Measurements from ENCODE around the gene GFOD1. TPM values are rescaled to one million over a fixed set of nuclear protein-coding genes. Genes with fewer than 3 reads are reported as not detected.
A peak's percentile ranks its signal among the peaks of the same experiment; 100 is the strongest.

GFOD1 gene
- polyA plus RNA-seq, 2 of the 4 experiments (the other 2 are of a cell fraction) = 2.7 to 3.5 TPM

DNA sequence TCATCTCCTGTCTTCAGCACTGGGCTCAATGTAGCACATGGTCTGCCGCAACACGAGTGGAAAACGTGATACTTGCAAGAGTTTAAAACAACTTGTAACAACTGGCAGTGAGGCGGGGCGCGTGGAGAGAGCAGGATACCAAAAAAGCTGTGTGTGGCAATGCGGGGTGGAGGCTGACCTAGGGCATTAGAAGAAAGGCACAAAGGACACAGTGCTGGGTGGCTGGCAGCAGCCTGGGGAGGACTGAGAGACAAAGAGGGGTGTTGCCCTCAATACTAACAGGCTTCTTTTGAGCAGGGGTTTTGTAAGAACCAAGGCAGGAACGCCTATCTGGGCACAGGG lies 1.5 kb upstream of the GFOD1 start:
- TF ChIP-seq PBX3 (IDR thresholded peaks at IDR 0.05) (no peak), MYC (IDR thresholded peaks at IDR 0.05; ENCODE audit: borderline replicate concordance, low read length) (no peak), EP300 (IDR thresholded peaks at IDR 0.05) (no peak), FOXS1 (CRISPR knock-in tag; IDR thresholded peaks at IDR 0.05) (no peak), ZFP36 (IDR thresholded peaks at IDR 0.05; ENCODE audit: borderline replicate concordance, partially characterized antibody) (no peak), BHLHE40 (IDR thresholded peaks at IDR 0.05; ENCODE audit: low read depth, low read length) (no peak), SREBF2 (IDR thresholded peaks at IDR 0.05) (no peak), ZSCAN20 (CRISPR knock-in tag; IDR thresholded peaks at IDR 0.05) (no peak), CBX8 (IDR thresholded peaks at IDR 0.05) (no peak), BCL3 (IDR thresholded peaks at IDR 0.05) (no peak), NFE2L2 (conservative IDR thresholded peaks at IDR 0.05; ENCODE audit: low read length) (no peak), CEBPB (IDR thresholded peaks at IDR 0.05) (no peak)
- Histone ChIP-seq H3K4me2 (no peak overlapping the region), H3K4me1 (peaks cover 17% of the 10 kb centered on the region; the same call in 2 of the 3 replicates), H3K27ac (no peak overlapping the region), H3K9me3 (no peaks in the 10 kb centered on the region), H3K4me3 (no peak overlapping the region)
- whole genome bisulfite sequencing (ENCODE audit: missing lambda C conversion rate) = 88% methylated on average over 8 of the region's 8 CpGs
- ATAC-seq = no peak
- no peak for DNase-seq (ENCODE audit: low read depth in 1 of 2, low spot score in 1 of 2)
- ChIA-PET POLR2A (no interaction called here), CTCF (interaction anchor here (1.9 kb wide), 1 partner anchor 49 kb away, joined by 4 read pairs; no protein-coding TSS in a partner anchor)
- FAIRE-seq = no peak

GRCh38 chr6:13488015-13488895 lies 855 bp upstream of the GFOD1 start:
- peak overlapping the region; percentile 70 to 79 for H3K27ac ChIP-seq
- FAIRE-seq (no peak), ATAC-seq (no peak; a peak in 1 of 6 replicates), DNase-seq (ENCODE audit: low read depth in 1 of 2, low spot score in 1 of 2) (no peak)
- 70% methylated on average over 39 of the region's 57 CpGs for WGBS (ENCODE audit: missing lambda C conversion rate)
- peak overlapping the region; percentile 88 for H3K4me2 ChIP-seq
- ChIA-PET POLR2A (interaction anchor here (1.3 to 3.8 kb wide), 4 partner anchors 8 to 160 kb away, joined by 3 to 25 read pairs (median 7); partner anchors contain the start of genes SIRT5 and TBC1D7), CTCF (interaction anchor here (1.9 kb wide), 2 partner anchors 50 to 87 kb away, joined by 4 to 5 read pairs; no protein-coding TSS in a partner anchor)
- peaks cover 17% of the 10 kb centered on the region; the same call in 2 of the 3 replicates for H3K4me1 ChIP-seq
- peak overlapping the region; percentile 69 for H3K4me3 ChIP-seq
- no peak for TF ChIP-seq CHD4 (IDR thresholded peaks at IDR 0.05; ENCODE audit: borderline replicate concordance)
- TF ChIP-seq HOXB13 (CRISPR knock-in tag; IDR thresholded peaks at IDR 0.05; ENCODE audit: low read depth) = no peak
- H3K9me3 ChIP-seq = no peaks in the 10 kb centered on the region

DNA sequence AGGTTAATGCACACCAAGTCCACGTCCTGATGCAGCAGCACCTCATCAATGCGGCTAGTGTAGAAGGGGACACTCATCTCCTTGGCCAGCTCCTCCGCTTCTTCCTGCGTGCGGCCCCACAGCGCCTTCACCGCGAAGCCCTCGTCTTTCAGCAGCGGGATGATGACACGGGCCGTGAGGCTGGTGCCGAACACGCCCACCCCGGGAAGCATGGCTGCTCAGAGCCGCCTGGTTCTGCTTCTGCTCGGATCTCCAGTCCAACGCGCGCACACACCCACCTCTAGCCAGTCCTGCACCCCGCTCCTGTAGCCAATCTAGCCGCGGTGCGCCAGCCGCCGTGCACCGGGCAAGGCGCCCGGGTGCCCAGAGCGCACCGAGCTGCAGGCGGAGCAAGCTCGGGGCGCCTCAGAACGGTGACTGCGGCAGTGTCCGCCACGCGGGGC lies 700 bp downstream of the GFOD1 start:
- ChIA-PET POLR2A (interaction anchor here (0.7 to 3.8 kb wide), 10 partner anchors 12 to 158 kb away, joined by 3 to 25 read pairs (median 4); partner anchors contain the start of genes NOL7, SIRT5 and TBC1D7), CTCF (interaction anchor here (0.6 to 1.9 kb wide), 7 partner anchors 31 to 1990 kb away, joined by 3 to 5 read pairs (median 3); no protein-coding TSS in a partner anchor)
- peak; percentile 73 to 74 for ATAC-seq
- WGBS (ENCODE audit: missing lambda C conversion rate) = 0% methylated on average over 5 of the region's 39 CpGs
- Histone ChIP-seq H3K9me3 (no peaks in the 10 kb centered on the region), H3K27ac (peak overlapping the region; percentile 76 to 95), H3K4me3 (peak overlapping the region; percentile 69), H3K4me2 (peak overlapping the region; percentile 88), H3K4me1 (peaks cover 19% of the 10 kb centered on the region; the same call in 2 of the 3 replicates)
- DNase-seq (ENCODE audit: low read depth in 1 of 2, low spot score in 1 of 2) = peak; percentile 50 to 53
- peak; percentile 50 for TF ChIP-seq MAX (IDR thresholded peaks at IDR 0.05)
- TF ChIP-seq, protein P1, sequence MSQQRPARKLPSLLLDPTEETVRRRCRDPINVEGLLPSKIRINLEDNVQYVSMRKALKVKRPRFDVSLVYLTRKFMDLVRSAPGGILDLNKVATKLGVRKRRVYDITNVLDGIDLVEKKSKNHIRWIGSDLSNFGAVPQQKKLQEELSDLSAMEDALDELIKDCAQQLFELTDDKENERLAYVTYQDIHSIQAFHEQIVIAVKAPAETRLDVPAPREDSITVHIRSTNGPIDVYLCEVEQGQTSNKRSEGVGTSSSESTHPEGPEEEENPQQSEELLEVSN (IDR thresholded peaks at IDR 0.05; ENCODE audit: borderline replicate concordance, low read depth) = 0 out of 2 replicates have a peak, but pooled peaks have one; percentile 37
- no peak for TF ChIP-seq ZNF302 (CRISPR knock-in tag; IDR thresholded peaks at IDR 0.05)
- no peak for FAIRE-seq

Data from A549 (cell line).